Activated CD4-positive, alpha-beta memory T cell treated with anti-CD3 and anti-CD28 coated beads, Interleukin-2, amount 10 ng/mL, durations not matched to agents 7 days and 5 days (primary cell): ENCODE data around the gene UBXN11. TPM values are rescaled to one million over a fixed set of nuclear protein-coding genes. Genes with fewer than 3 reads are reported as not detected.
A peak's percentile ranks its signal among the peaks of the same experiment; 100 is the strongest.
"Not testable (repeated sequence)": the region's sequence is repeated elsewhere in the genome, so short reads cannot be mapped to it uniquely, and the experiment has no call there.

Experiments
- CTCF ChIA-PET: fragments of 350-600 bp; sonication (Branson Sonifier 250); formaldehyde crosslinking; loops from one replicate; lab custom pipeline; 2021; ENCODE audit warnings: antibody characterized with exemption, inconsistent platforms; lab: Charles Lee
- POLR2A ChIA-PET: fragments of 350-600 bp; sonication (Branson Sonifier 250); formaldehyde crosslinking; loops from one replicate; lab custom pipeline; 2021; ENCODE audit warnings: antibody characterized with exemption; lab: Charles Lee
- DNase-seq: peaks from one replicate; pipeline ENCODE4 v3.0.0-alpha.2; 2020
- H3K27ac Mint-ChIP-seq: one replicate; pipeline ENCODE4 v1.8.0; 2021; ENCODE audit warnings: mild to moderate bottlenecking, mixed read lengths
- H3K27me3 Mint-ChIP-seq: one replicate; pipeline ENCODE4 v1.8.0; 2021; ENCODE audit warnings: mixed read lengths
- H3K36me3 Mint-ChIP-seq: one replicate; pipeline ENCODE4 v1.8.0; 2021; ENCODE audit warnings: low read depth, mixed read lengths
- H3K4me1 Mint-ChIP-seq: one replicate; pipeline ENCODE4 v1.8.0; 2021; ENCODE audit warnings: mixed read lengths
- H3K4me3 Mint-ChIP-seq: one replicate; pipeline ENCODE4 v1.8.0; 2021; ENCODE audit warnings: mild to moderate bottlenecking, mixed read lengths
- H3K9me3 Mint-ChIP-seq: one replicate; pipeline ENCODE4 v1.8.0; 2021; ENCODE audit warnings: mixed read lengths
- total RNA-seq, 2 experiments: library from RNA; stranded (reverse); gene quantifications; one replicate each; pipeline ENCODE4 v1.2.3, GENCODE V29; 2021

UBXN11 gene
- total RNA-seq, 2 experiments from 2014 or later, result 46.9 to 49.9 TPM

DNA sequence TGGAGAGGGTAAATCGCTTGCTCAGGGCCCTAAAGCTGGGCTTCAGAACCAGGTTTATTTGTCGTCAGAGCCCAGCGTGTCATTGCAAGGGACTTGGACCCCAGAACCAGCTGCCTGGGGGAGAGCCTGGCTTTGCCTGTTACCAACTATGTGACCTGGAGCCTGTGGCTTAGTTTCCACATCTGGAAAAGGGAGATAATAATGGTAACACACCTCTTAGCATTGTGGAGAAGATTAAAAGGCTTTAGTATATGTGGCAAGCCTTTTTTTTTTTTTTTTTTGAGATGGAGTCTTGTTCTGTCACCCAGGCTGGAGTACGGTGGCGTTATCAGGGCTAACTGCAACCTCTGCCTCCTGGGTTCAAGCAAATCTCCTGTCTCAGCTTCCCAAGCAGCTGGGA lies 23.8 kb upstream of the UBXN11 start:
- CTCF ChIA-PET, result interaction anchor here (1.4 to 2.2 kb wide), 3 partner anchors 45 to 185 kb away, joined by 3 to 7 read pairs (median 6); no protein-coding TSS in a partner anchor
- no peak overlapping the region for H3K4me3 Mint-ChIP-seq
- no peak for DNase-seq
- H3K27me3 Mint-ChIP-seq, result peaks cover 4% of the 10 kb centered on the region
- POLR2A ChIA-PET, result interaction anchor here (1.0 kb wide), 1 partner anchor 48 kb away, joined by 3 read pairs; no protein-coding TSS in a partner anchor
- H3K9me3 Mint-ChIP-seq, result no peaks in the 10 kb centered on the region
- peaks cover 2% of the 10 kb centered on the region for H3K4me1 Mint-ChIP-seq
- H3K36me3 Mint-ChIP-seq, result no peaks in the 10 kb centered on the region
- no peak overlapping the region for H3K27ac Mint-ChIP-seq

DNA sequence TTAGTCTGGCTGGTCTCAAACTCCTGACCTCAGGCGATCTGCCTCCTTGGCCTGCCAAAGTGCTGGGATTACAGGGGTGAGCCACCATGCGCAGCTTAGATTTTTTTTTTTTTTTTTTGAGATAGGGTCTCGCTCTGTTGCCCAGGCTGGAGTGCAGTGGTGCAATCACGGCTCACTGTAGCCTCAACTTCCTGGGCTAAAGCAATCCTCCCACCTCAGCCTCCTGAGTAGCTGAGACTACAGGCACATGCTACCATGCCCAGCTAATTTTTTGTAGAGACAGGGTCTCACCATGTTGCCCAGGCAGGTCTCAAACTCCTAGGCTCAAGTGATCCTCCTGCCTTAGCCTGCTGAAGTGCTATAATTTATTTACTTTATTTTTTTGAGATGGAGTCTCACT lies 22.9 kb upstream of the UBXN11 start:
- H3K36me3 Mint-ChIP-seq, H3K27me3 Mint-ChIP-seq, H3K9me3 Mint-ChIP-seq, H3K4me1 Mint-ChIP-seq, DNase-seq, H3K27ac Mint-ChIP-seq, H3K4me3 Mint-ChIP-seq: not testable (repeated sequence)
- ChIA-PET CTCF (interaction anchor here (0.7 to 2.2 kb wide), 4 partner anchors 12 to 184 kb away, joined by 3 to 7 read pairs (median 5); no protein-coding TSS in a partner anchor), POLR2A (interaction anchor here (1.0 kb wide), 1 partner anchor 49 kb away, joined by 3 read pairs; no protein-coding TSS in a partner anchor)

DNA sequence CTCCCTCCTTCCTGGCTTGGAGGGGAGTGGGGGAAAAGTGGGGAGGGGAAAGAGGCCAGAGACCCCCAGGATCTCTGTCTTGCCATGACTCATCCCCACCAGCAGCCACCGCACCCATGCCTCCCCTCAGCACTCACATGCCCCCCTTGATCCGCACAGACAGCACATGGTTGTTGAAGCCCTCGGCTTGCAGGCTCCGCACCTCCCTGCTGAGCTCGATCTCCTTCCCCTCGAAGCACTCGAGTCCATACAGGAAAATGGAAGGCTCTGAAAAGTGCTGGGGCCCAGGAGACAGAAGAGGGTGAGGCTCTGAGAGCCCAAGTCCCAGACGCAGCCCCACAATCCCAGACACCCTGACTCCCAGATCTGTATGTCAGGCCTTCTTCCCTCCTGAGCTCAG lies 22.2 kb upstream of the UBXN11 start:
- no peaks in the 10 kb centered on the region for H3K27me3 Mint-ChIP-seq
- H3K9me3 Mint-ChIP-seq, result no peaks in the 10 kb centered on the region
- ChIA-PET POLR2A (no interaction called here), CTCF (interaction anchor here (0.7 to 2.2 kb wide), 5 partner anchors 12 to 89 kb away, joined by 3 to 7 read pairs (median 5); no protein-coding TSS in a partner anchor)
- H3K4me3 Mint-ChIP-seq, result no peak overlapping the region
- no peak overlapping the region for H3K27ac Mint-ChIP-seq
- peaks cover 2% of the 10 kb centered on the region for H3K4me1 Mint-ChIP-seq
- peaks cover 14% of the 10 kb centered on the region for H3K36me3 Mint-ChIP-seq
- DNase-seq, result no peak

DNA sequence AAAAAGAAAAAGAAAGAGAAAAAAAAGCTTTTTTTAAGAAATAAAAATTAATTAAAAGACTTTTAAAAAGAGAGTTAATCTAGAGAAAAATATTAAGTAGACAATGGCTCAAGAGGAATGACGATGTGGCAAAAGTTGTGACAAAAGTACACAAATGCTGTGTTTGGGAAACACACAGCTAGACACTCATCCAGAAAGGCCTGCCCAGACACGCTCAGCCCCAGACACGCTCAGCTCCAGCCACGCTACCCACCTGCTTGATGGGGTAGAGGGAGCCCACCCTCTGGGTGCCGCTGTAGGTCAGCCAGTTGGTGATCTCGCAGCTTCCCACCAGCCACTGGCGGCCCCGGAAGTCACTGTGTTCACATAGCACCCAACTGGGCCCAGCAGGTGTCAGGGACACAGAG lies 21.5 kb upstream of the UBXN11 start:
- POLR2A ChIA-PET, result interaction anchor here (1.5 kb wide), 1 partner anchor 8 kb away, joined by 3 read pairs; no protein-coding TSS in a partner anchor

DNA sequence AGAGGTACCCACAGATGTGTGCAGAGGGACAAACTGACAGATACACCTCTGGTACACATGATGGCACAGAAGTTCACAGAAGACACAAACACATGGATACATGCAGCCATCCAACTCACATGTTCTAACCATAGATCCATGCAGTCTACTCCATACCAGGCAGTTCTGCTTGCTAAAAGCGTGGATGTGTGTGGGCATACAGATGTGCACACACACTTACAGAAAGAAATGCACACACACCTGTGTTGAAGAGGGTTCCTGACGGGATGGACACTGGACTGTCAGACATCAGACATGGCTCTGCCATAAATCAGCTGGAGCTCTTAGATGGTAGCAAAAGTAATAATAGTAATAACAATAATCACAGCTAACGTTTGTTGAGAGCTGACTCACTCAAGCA lies 18.1 kb upstream of the UBXN11 start:
- H3K27ac Mint-ChIP-seq, result no peak overlapping the region
- POLR2A ChIA-PET, result interaction anchor here (0.9 kb wide), 1 partner anchor 66 kb away, joined by 4 read pairs; no protein-coding TSS in a partner anchor
- H3K4me1 Mint-ChIP-seq, result peaks cover 35% of the 10 kb centered on the region
- peaks cover 50% of the 10 kb centered on the region for H3K36me3 Mint-ChIP-seq
- CTCF ChIA-PET, result interaction anchor here (0.5 to 21.0 kb wide), 3 partner anchors 42 to 93 kb away, joined by 3 to 883 read pairs (median 4); partner anchors contain the start of gene SH3BGRL3
- no peak for DNase-seq
- H3K4me3 Mint-ChIP-seq, result no peak overlapping the region
- no peaks in the 10 kb centered on the region for H3K27me3 Mint-ChIP-seq
- H3K9me3 Mint-ChIP-seq, result no peaks in the 10 kb centered on the region

More for the DNA sequence above, 21.5 kb upstream of the UBXN11 start:
- no peak for DNase-seq
- Mint-ChIP-seq H3K36me3 (peaks cover 20% of the 10 kb centered on the region), H3K9me3 (no peaks in the 10 kb centered on the region), H3K27me3 (no peaks in the 10 kb centered on the region), H3K4me3 (no peak overlapping the region), H3K27ac (no peak overlapping the region), H3K4me1 (peaks cover 7% of the 10 kb centered on the region)
- CTCF ChIA-PET, result interaction anchor here (0.6 to 1.7 kb wide), 6 partner anchors 30 to 90 kb away, joined by 3 to 5 read pairs (median 4); no protein-coding TSS in a partner anchor

DNA sequence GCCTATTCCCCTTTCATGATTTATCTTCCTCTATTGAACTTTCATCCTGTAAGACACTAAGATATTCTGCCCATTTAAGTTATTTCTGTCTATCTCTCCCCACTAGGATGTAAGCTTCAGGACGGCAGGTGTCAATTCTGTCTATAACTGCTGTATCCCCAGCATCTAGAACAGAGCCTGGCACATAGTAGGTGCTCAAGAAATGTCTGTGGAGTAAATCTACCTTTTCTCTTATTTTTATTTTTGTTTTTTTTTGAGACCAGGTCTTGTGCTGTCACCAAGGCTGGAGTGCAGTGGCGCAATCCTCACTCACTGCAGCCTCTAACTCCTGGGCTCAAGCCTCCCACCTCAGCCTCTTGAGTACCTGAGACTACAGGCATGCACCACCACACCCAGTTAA lies 16.9 kb upstream of the UBXN11 start:
- POLR2A ChIA-PET, result interaction anchor here (28.5 kb wide), 1 partner anchor 40 kb away, joined by 1302 read pairs; the partner anchor contains the start of gene SH3BGRL3

DNA sequence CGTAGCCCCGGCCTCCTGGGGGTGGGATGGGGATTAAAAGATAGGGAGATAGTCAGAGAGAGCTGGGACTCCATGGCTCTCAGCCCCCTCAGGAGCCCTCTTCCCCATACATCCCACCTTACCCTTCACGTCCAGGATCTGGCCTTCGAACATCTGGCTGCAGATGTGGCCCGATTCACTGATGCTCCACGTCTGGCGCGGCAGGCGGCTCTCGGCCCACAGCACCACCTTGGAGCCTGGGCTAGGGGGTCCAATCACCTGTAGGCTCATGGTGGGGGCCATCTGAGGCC lies 15.6 kb upstream of the UBXN11 start:
- Mint-ChIP-seq H3K27ac (peak overlapping the region; percentile 97), H3K36me3 (peaks cover 70% of the 10 kb centered on the region), H3K4me1 (peaks cover 48% of the 10 kb centered on the region), H3K9me3 (no peaks in the 10 kb centered on the region), H3K27me3 (no peaks in the 10 kb centered on the region), H3K4me3 (no peak overlapping the region)
- ChIA-PET CTCF (interaction anchor here (0.6 to 21.0 kb wide), 24 partner anchors 10 to 177 kb away, joined by 3 to 883 read pairs (median 4); partner anchors contain the start of genes C1orf232, CEP85, DHDDS and SH3BGRL3), POLR2A (interaction anchor here (0.6 to 28.5 kb wide), 13 partner anchors 9 to 110 kb away, joined by 3 to 1302 read pairs (median 5); partner anchors contain the start of genes CEP85, DHDDS, SH3BGRL3 and UBXN11)
- no peak for DNase-seq

More for the DNA sequence above, 16.9 kb upstream of the UBXN11 start:
- Mint-ChIP-seq H3K27ac (peak overlapping the region; percentile 14), H3K9me3 (no peaks in the 10 kb centered on the region), H3K27me3 (no peaks in the 10 kb centered on the region), H3K36me3 (peaks cover 62% of the 10 kb centered on the region), H3K4me3 (no peak overlapping the region), H3K4me1 (peaks cover 38% of the 10 kb centered on the region)
- CTCF ChIA-PET, result interaction anchor here (1.3 to 21.0 kb wide), 5 partner anchors 16 to 94 kb away, joined by 4 to 883 read pairs (median 27); partner anchors contain the start of gene SH3BGRL3
- DNase-seq, result no peak

DNA sequence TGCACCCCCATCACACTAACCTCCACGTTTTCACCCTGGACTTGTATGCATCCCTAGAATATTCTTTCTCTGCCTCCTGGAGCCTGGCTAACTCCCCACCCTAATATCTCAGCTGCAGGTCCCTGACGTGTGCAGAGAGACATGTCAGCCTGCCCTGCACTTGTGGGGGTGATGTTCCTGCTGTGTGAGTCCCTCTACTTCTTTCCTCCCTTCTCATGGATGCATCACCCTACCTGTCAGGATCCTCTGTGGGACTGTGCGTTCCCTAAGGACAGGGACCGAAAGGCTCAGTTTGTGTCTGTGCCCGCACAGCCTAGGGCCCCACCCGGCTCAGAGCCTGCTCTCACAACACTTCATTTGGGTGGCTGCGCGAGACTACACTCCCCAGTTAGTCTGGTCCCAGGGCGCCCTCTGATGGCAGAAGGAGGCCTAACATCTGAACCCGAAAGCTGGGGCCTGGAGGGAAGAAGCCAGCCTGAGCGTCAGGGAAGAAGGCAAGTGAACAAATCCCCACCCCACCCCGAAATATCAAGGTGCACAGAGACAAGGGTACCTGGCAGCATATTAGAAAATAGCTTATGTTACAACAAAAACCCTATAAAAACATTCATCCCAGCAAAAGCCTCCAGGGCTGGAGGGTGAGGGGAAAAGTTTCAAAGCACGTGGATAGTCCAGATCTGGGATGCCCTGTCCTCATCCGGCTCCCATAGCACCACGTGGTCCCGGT lies 15.0 kb upstream of the UBXN11 start:
- CTCF ChIA-PET, result interaction anchor here (0.6 to 21.0 kb wide), 26 partner anchors 10 to 176 kb away, joined by 3 to 883 read pairs (median 4); partner anchors contain the start of genes C1orf232, CEP85, DHDDS and SH3BGRL3
- DNase-seq, result peak; percentile 95
- H3K27me3 Mint-ChIP-seq, result no peaks in the 10 kb centered on the region
- H3K27ac Mint-ChIP-seq, result peak overlapping the region; percentile 97
- H3K4me3 Mint-ChIP-seq, result peak overlapping the region; percentile 84
- POLR2A ChIA-PET, result interaction anchor here (0.6 to 28.5 kb wide), 13 partner anchors 10 to 111 kb away, joined by 3 to 1302 read pairs (median 5); partner anchors contain the start of genes CEP85, DHDDS, SH3BGRL3 and UBXN11
- H3K36me3 Mint-ChIP-seq, result peaks cover 70% of the 10 kb centered on the region
- H3K9me3 Mint-ChIP-seq, result no peaks in the 10 kb centered on the region
- peaks cover 51% of the 10 kb centered on the region for H3K4me1 Mint-ChIP-seq

DNA sequence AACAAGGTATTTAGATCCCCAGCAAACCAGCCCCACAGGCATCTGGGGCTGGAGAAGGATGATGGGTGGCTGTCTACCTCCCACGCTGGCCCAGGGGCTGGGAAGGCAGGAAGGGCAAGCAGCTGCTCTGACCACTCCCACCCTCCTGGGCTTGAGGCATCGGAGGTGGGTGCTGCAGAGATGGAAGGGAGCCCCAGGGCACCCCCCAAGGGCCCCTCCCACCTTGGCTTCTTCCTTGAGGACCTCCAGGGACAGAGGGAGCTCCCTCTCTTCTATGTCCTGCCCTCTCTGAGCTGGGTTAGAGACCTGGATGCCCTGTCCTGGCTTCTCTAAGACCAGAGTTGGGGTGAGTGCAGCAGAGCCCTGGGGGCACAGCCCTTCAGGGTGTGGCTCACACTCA lies 14.5 kb upstream of the UBXN11 start:
- Mint-ChIP-seq H3K9me3 (no peaks in the 10 kb centered on the region), H3K4me1 (peaks cover 57% of the 10 kb centered on the region), H3K27ac (peak overlapping the region; percentile 97), H3K4me3 (peak overlapping the region; percentile 84), H3K36me3 (peaks cover 70% of the 10 kb centered on the region), H3K27me3 (no peaks in the 10 kb centered on the region)
- CTCF ChIA-PET, result interaction anchor here (1.0 to 21.0 kb wide), 18 partner anchors 9 to 176 kb away, joined by 3 to 883 read pairs (median 4); partner anchors contain the start of genes C1orf232, CEP85, DHDDS and SH3BGRL3
- DNase-seq, result no peak
- POLR2A ChIA-PET, result interaction anchor here (1.4 to 28.5 kb wide), 6 partner anchors 14 to 111 kb away, joined by 5 to 1302 read pairs (median 12); partner anchors contain the start of genes CEP85, DHDDS, SH3BGRL3 and UBXN11

DNA sequence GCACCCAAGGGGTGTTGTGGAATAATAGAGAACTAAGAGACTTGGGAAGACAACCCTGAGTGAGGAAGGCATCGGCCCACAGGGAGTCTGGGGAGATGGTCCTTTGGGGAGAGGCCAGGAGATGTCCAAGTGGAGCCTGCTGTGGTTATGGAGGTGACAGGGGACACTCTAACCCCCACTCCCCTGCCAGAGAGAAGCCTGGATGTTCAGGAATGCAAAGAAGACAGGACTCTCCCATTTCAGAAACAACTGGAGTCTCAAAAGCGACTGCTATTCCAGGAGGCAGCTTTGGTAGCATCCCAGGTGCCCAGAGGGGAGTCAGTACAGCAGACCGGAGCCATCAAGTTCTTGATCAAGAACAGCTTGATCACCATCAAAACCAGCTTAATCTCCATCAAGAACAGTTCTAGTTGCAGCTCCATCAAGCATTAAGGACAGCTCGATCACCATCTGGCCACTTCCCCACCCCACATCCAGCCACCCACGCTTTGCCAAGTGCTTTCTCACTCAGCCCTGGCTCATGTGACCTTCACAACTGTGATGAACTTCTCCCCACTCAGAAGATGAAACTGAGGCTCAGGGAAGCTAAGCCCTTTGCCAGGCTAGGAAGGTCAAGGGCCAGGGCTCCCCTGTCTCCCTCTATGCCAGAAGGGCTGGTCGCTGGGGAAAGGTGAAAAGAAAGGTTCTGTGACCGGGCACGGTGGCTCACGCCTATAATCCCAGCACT lies 12.1 kb upstream of the UBXN11 start:
- Mint-ChIP-seq H3K36me3 (peaks cover 55% of the 10 kb centered on the region), H3K27ac (peak overlapping the region; percentile 76), H3K27me3 (no peaks in the 10 kb centered on the region), H3K4me1 (peaks cover 76% of the 10 kb centered on the region), H3K4me3 (peak overlapping the region; percentile 84), H3K9me3 (no peaks in the 10 kb centered on the region)
- no peak for DNase-seq
- CTCF ChIA-PET, result interaction anchor here (0.8 to 21.0 kb wide), 17 partner anchors 8 to 149 kb away, joined by 3 to 883 read pairs (median 5); partner anchors contain the start of genes CEP85, SH3BGRL3, UBXN11 and ZNF593
- POLR2A ChIA-PET, result interaction anchor here (0.8 to 28.5 kb wide), 14 partner anchors 12 to 195 kb away, joined by 3 to 1302 read pairs (median 4); partner anchors contain the start of genes CEP85, SH3BGRL3 and UBXN11

DNA sequence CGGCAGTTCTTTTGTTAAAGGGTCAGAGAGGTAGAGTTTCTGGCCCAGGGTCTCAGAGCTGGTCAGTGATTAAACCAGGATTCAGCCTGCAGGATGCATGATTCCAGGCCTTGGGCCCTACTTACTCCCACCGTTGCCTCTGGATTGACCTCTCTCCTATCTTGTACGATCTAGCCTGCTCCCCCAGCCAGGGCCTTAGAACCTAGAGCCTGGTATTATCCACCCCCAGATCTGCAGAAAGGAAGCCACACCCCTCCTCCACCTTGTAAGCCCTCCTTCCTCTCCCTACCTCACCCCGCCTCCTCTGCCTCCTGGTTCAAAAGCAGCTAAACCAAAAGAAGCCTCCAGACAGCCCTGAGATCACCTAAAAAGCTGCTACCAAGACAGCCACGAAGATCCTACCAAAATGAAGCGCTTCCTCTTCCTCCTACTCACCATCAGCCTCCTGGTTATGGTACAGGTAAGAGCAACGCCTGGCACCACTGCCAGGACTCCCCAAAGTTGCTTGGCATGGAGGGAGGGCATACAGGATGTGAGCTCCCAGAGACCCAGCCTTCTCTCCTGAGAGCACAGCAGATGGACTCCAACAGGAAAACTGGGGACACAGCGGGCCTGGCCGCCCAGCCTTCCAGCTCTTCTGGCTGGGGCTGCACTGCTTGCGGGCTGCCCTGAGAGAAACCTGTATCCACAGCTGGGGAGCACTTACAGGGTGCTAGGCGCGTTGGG lies 11.3 kb upstream of the UBXN11 start, which contains the start of gene CD52:
TSS of gene CD52 (plus strand) at position 347 of the 726 bp plus-strand sequence. CDS start at position 407, 60 bp downstream.
- peaks cover 48% of the 10 kb centered on the region for H3K36me3 Mint-ChIP-seq
- CTCF ChIA-PET, result interaction anchor here (0.9 to 21.0 kb wide), 14 partner anchors 8 to 148 kb away, joined by 3 to 883 read pairs (median 6); partner anchors contain the start of genes CEP85, SH3BGRL3, UBXN11 and ZNF593
- POLR2A ChIA-PET, result interaction anchor here (0.7 to 28.5 kb wide), 15 partner anchors 11 to 183 kb away, joined by 3 to 1302 read pairs (median 4); partner anchors contain the start of genes DHDDS, SH3BGRL3 and UBXN11
- peak within 1 kb of the TSS; percentile 84 for H3K4me3 Mint-ChIP-seq
- H3K27me3 Mint-ChIP-seq, result no peaks in the 10 kb centered on the region
- peak within 1 kb of the TSS; percentile 76 for H3K27ac Mint-ChIP-seq
- no peaks in the 10 kb centered on the region for H3K9me3 Mint-ChIP-seq
- peaks cover 75% of the 10 kb centered on the region for H3K4me1 Mint-ChIP-seq
- DNase-seq, result peak; percentile 81
